SJCRH30 (cell line): ENCODE measurements around the gene FDX2. TPM values are rescaled to one million over a fixed set of nuclear protein-coding genes. Genes with fewer than 3 reads are reported as not detected.
A peak's percentile ranks its signal among the peaks of the same experiment; 100 is the strongest.
"Not testable (repeated sequence)": the region's sequence is repeated elsewhere in the genome, so short reads cannot be mapped to it uniquely, and the experiment has no call there.

Source experiments
- DNase-seq, 2 experiments: peaks; one replicate each; pipeline ENCODE4 v3.0.0-alpha.2; 2015 to 2020
- H3K27ac ChIP-seq: fragments of 250-450 bp; sonication (Bioruptor Pico); 2 replicates; pipeline ENCODE4 v1.5.1; 2020; ENCODE audit warnings: mild to moderate bottlenecking, moderate library complexity
- H3K27me3 ChIP-seq: fragments of 250-450 bp; sonication (Bioruptor Pico); 2 replicates; pipeline ENCODE4 v1.5.1; 2020; ENCODE audit warnings: mild to moderate bottlenecking, moderate library complexity
- H3K36me3 ChIP-seq: fragments of 250-450 bp; sonication (Bioruptor Pico); 2 replicates; pipeline ENCODE4 v1.5.1; 2020; ENCODE audit warnings: mild to moderate bottlenecking, moderate library complexity
- H3K4me1 ChIP-seq: fragments of 250-450 bp; sonication (Bioruptor Pico); 2 replicates; pipeline ENCODE4 v1.5.1; 2020; ENCODE audit warnings: mild to moderate bottlenecking, moderate library complexity
- H3K4me3 ChIP-seq: fragments of 250-450 bp; sonication (Bioruptor Pico); 2 replicates; pipeline ENCODE4 v1.5.1; 2020; ENCODE audit warnings: mild to moderate bottlenecking, moderate library complexity
- H3K9me3 ChIP-seq: fragments of 250-450 bp; sonication (Bioruptor Pico); replicated peaks from 2 replicates; pipeline ENCODE4 v1.5.1; 2020; ENCODE audit warnings: mild to moderate bottlenecking, moderate library complexity
- total RNA-seq: library from RNA; depleted of rRNA; stranded (reverse); fragments of >200 nt; shearing (Covaris generic); gene quantifications from 2 replicates; pipeline ENCODE4 v1.2.3, GENCODE V29; 2014

Gene FDX2
- total RNA-seq, 1 experiment from 2014 or later: 11.5 TPM

GRCh38 chr19:10338940-10339339 lies 23.1 kb upstream of the FDX2 start:
- no peak for DNase-seq
- Histone ChIP-seq H3K4me1 (no peaks in the 10 kb centered on the region), H3K4me3 (no peak overlapping the region)

GRCh38 chr19:10336725-10337124 lies 20.9 kb upstream of the FDX2 start:
- H3K4me1 ChIP-seq, H3K27ac ChIP-seq, H3K9me3 ChIP-seq, H3K4me3 ChIP-seq, H3K27me3 ChIP-seq, DNase-seq, H3K36me3 ChIP-seq: not testable (repeated sequence)

More at GRCh38 chr19:10338940-10339339, 23.1 kb upstream of the FDX2 start:
- H3K27ac ChIP-seq: no peak overlapping the region
- no peaks in the 10 kb centered on the region for H3K9me3 ChIP-seq
- H3K36me3 ChIP-seq: no peaks in the 10 kb centered on the region
- no peaks in the 10 kb centered on the region for H3K27me3 ChIP-seq

GRCh38 chr19:10335352-10335985 lies 19.7 kb upstream of the FDX2 start:
- Histone ChIP-seq H3K9me3 (no peaks in the 10 kb centered on the region), H3K36me3 (no peaks in the 10 kb centered on the region), H3K27ac (no peak overlapping the region), H3K27me3 (no peaks in the 10 kb centered on the region), H3K4me3 (no peak overlapping the region), H3K4me1 (no peaks in the 10 kb centered on the region)
- no peak for DNase-seq

- DNase-seq: peak; percentile 85 to 87
- H3K4me3 ChIP-seq: peak overlapping the region; percentile 96
- H3K27me3 ChIP-seq: no peaks in the 10 kb centered on the region
- peaks cover 5% of the 10 kb centered on the region for H3K36me3 ChIP-seq
- H3K9me3 ChIP-seq: no peaks in the 10 kb centered on the region
- no peak overlapping the region for H3K27ac ChIP-seq
- no peaks in the 10 kb centered on the region for H3K4me1 ChIP-seq
Measured at GRCh38 chr19:10334588-10335351, 19.0 kb upstream of the FDX2 start.

- peak overlapping the region; percentile 95; the same call in 1 of the 2 replicates for H3K27ac ChIP-seq
- DNase-seq: peak in 1 of 2 experiments; percentile 11
- no peaks in the 10 kb centered on the region for H3K9me3 ChIP-seq
- no peaks in the 10 kb centered on the region for H3K27me3 ChIP-seq
- peak overlapping the region; percentile 96 for H3K4me3 ChIP-seq
- no peaks in the 10 kb centered on the region for H3K4me1 ChIP-seq
- H3K36me3 ChIP-seq: peaks cover 11% of the 10 kb centered on the region
Measured at GRCh38 chr19:10333758-10334587, 18.2 kb upstream of the FDX2 start.

GRCh38 chr19:10332965-10333757 lies 17.3 kb upstream of the FDX2 start, which contains the start of gene RAVER1:
RAVER1 (minus strand) TSS chr19:10333529; CDS start chr19:10333507, 22 bp downstream.
- no peaks in the 10 kb centered on the region for H3K27me3 ChIP-seq
- DNase-seq: peak; percentile 98
- peak within 1 kb of the TSS; percentile 96 for H3K4me3 ChIP-seq
- peaks cover 19% of the 10 kb centered on the region for H3K36me3 ChIP-seq
- H3K4me1 ChIP-seq: no peaks in the 10 kb centered on the region
- peak within 1 kb of the TSS; percentile 95 for H3K27ac ChIP-seq
- no peaks in the 10 kb centered on the region for H3K9me3 ChIP-seq

GRCh38 chr19:10332158-10332964 lies 16.5 kb upstream of the FDX2 start:
- H3K27ac ChIP-seq: peak overlapping the region; percentile 95
- H3K27me3 ChIP-seq: no peaks in the 10 kb centered on the region
- no peaks in the 10 kb centered on the region for H3K4me1 ChIP-seq
- DNase-seq: no peak
- peak overlapping the region; percentile 96 for H3K4me3 ChIP-seq
- no peaks in the 10 kb centered on the region for H3K9me3 ChIP-seq
- H3K36me3 ChIP-seq: peaks cover 27% of the 10 kb centered on the region

GRCh38 chr19:10329555-10329954 lies 13.7 kb upstream of the FDX2 start:
- H3K4me3 ChIP-seq: no peak overlapping the region
- no peaks in the 10 kb centered on the region for H3K9me3 ChIP-seq
- no peaks in the 10 kb centered on the region for H3K27me3 ChIP-seq
- DNase-seq: no peak
- H3K4me1 ChIP-seq: no peaks in the 10 kb centered on the region
- H3K27ac ChIP-seq: no peak overlapping the region
- peaks cover 46% of the 10 kb centered on the region for H3K36me3 ChIP-seq

GRCh38 chr19:10328558-10329429 lies 13.0 kb upstream of the FDX2 start:
- DNase-seq: no peak
- Histone ChIP-seq H3K27me3 (no peaks in the 10 kb centered on the region), H3K27ac (no peak overlapping the region), H3K4me3 (no peak overlapping the region), H3K36me3 (peaks cover 52% of the 10 kb centered on the region), H3K4me1 (no peaks in the 10 kb centered on the region), H3K9me3 (no peaks in the 10 kb centered on the region)

GRCh38 chr19:10327793-10328192 lies 12.0 kb upstream of the FDX2 start:
- Histone ChIP-seq H3K27ac (no peak overlapping the region), H3K4me1 (no peaks in the 10 kb centered on the region; the same call in 1 of the 2 replicates), H3K4me3 (no peak overlapping the region), H3K36me3 (peaks cover 59% of the 10 kb centered on the region), H3K27me3 (no peaks in the 10 kb centered on the region), H3K9me3 (no peaks in the 10 kb centered on the region)
- DNase-seq: no peak

GRCh38 chr19:10325732-10326131 lies 9.9 kb upstream of the FDX2 start:
- DNase-seq: no peak
- no peak overlapping the region for H3K27ac ChIP-seq
- H3K4me3 ChIP-seq: no peak overlapping the region
- no peaks in the 10 kb centered on the region for H3K9me3 ChIP-seq
- H3K4me1 ChIP-seq: no peaks in the 10 kb centered on the region; the same call in 1 of the 2 replicates
- H3K27me3 ChIP-seq: no peaks in the 10 kb centered on the region
- peaks cover 76% of the 10 kb centered on the region for H3K36me3 ChIP-seq

- Histone ChIP-seq H3K36me3 (peaks cover 64% of the 10 kb centered on the region), H3K9me3 (no peaks in the 10 kb centered on the region), H3K27ac (peak overlapping the region; percentile 20; the same call in 1 of the 2 replicates), H3K27me3 (no peaks in the 10 kb centered on the region), H3K4me3 (no peak overlapping the region), H3K4me1 (no peaks in the 10 kb centered on the region; the same call in 1 of the 2 replicates)
- DNase-seq: no peak
Measured at GRCh38 chr19:10321874-10322835, 6.3 kb upstream of the FDX2 start.
